ENCODE results near the gene OCSTAMP.

DNA sequence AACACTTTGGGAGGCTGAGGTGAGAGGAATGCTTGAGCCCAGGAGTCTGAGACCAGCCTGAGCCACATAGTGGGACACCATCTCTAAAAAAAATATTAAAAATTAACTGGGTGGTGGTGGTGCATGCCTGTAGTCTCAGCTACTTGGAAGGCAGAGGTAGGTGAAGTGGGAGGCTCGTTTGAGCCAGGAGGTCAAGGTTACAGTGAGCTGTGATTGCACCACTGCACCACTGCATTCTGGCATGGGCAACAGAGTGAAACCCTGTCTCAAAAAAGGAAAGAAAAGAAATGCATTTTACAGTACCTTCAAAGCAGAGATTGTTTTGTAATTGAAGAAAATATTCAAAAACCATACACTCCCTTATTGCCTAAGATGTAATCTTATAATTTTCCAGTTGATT lies 6.5 kb downstream of the OCSTAMP start:
- TF ChIP-seq CTCF (IDR thresholded peaks at IDR 0.05; ENCODE audit: low read length), result no peak
- no peak for TF ChIP-seq EZH2 (optimal IDR thresholded peaks at IDR 0.05; ENCODE audit: low read depth, low read length)

All from MM.1S (cell line).